Karpas-422 (cell line): ENCODE measurements around the gene REC8. TPM values are rescaled to one million over a fixed set of nuclear protein-coding genes. Genes with fewer than 3 reads are reported as not detected.
A peak's percentile ranks its signal among the peaks of the same experiment; 100 is the strongest.

ENCODE experiments used
- DNase-seq: peaks from one replicate; pipeline ENCODE4 v3.0.0-alpha.2; 2015
- H2AFZ ChIP-seq: fragments of 200-600 bp; sonication (generic); 2 replicates; pipeline ENCODE4 v1.6.1; 2014; ENCODE audit warnings: antibody characterized with exemption, low read length, mixed read lengths
- H3K27ac ChIP-seq: fragments of 200-600 bp; sonication (generic); 2 replicates; pipeline ENCODE4 v1.5.1; 2014; ENCODE audit warnings: mild to moderate bottlenecking, low read length, moderate library complexity
- H3K27me3 ChIP-seq: fragments of 200-600 bp; sonication (generic); 2 replicates; pipeline ENCODE4 v1.6.1; 2014; ENCODE audit warnings: low read length, mixed read lengths
- H3K36me3 ChIP-seq: fragments of 200-600 bp; sonication (generic); 2 replicates; pipeline ENCODE4 v1.6.1; 2014; ENCODE audit warnings: low read length, mixed read lengths; ENCODE audit not compliant: insufficient read depth
- H3K4me1 ChIP-seq: fragments of 200-600 bp; sonication (generic); 2 replicates; pipeline ENCODE4 v1.6.1; 2014; ENCODE audit warnings: mild to moderate bottlenecking, low read length, mixed read lengths
- H3K4me2 ChIP-seq: fragments of 200-600 bp; sonication (generic); 2 replicates; pipeline ENCODE4 v1.6.1; 2014; ENCODE audit warnings: low read length, low read depth, mild to moderate bottlenecking; ENCODE audit not compliant: poor library complexity, severe bottlenecking
- H3K4me3 ChIP-seq: fragments of 200-600 bp; sonication (generic); 2 replicates; pipeline ENCODE4 v1.5.1; 2014; ENCODE audit warnings: mild to moderate bottlenecking, antibody characterized with exemption, low read length, mixed read lengths
- H3K79me2 ChIP-seq: fragments of 200-600 bp; sonication (generic); 2 replicates; pipeline ENCODE4 v1.6.1; 2014; ENCODE audit warnings: mild to moderate bottlenecking, low read length, mixed read lengths
- H3K9ac ChIP-seq: fragments of 200-600 bp; sonication (generic); 2 replicates; pipeline ENCODE4 v1.6.0; 2014; ENCODE audit warnings: low read length
- H3K9me2 ChIP-seq: fragments of 200-600 bp; sonication (generic), shearing (Covaris generic); replicated peaks from 2 replicates; pipeline ENCODE4 v1.6.0; 2014; ENCODE audit warnings: mild to moderate bottlenecking, low read length, moderate library complexity; ENCODE audit not compliant: insufficient read depth
- H3K9me3 ChIP-seq: fragments of 300-700, 200-600 bp; sonication (generic); 2 replicates; pipeline ENCODE4 v1.6.1; 2014; ENCODE audit warnings: low read length, mixed read lengths
- H4K20me1 ChIP-seq: fragments of 200-600 bp; sonication (generic); 2 replicates; pipeline ENCODE4 v1.6.1; 2014; ENCODE audit warnings: mild to moderate bottlenecking, antibody characterized with exemption, low read length, low read depth; ENCODE audit not compliant: insufficient read depth
- total RNA-seq: library from RNA; depleted of rRNA; stranded (reverse); fragments of >200 nt; shearing (Covaris generic); gene quantifications from 2 replicates; pipeline ENCODE4 v1.2.3, GENCODE V29; 2014; ENCODE audit warnings: low replicate concordance

Gene REC8
- total RNA-seq, 1 experiment from 2014 or later: 22.1 TPM

DNA sequence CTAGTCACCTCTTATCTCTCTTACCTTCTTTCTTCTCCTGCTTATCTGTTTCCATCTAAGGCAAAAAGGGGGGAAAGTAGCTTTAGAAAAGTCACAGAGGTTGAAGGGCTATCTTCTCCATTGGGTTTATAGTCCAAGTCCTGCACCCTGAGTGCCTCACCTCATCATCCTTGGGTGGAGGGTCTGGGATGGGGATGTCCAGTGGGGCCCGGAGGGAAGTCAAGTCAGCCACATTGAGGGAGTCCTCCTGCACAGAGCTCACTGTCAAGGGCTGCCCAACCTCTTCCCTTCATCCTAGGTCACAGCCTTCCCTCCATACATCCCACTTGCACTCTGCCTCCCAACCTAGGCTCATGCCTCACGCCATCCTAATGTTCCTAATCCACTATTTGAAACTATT, 26.7 kb upstream of the REC8 start:
- Histone ChIP-seq H2AFZ (no peak overlapping the region), H3K79me2 (peaks cover 67% of the 10 kb centered on the region), H3K9me2 (no peaks in the 10 kb centered on the region), H3K4me3 (peak overlapping the region; percentile 98), H4K20me1 (peaks cover 12% of the 10 kb centered on the region), H3K36me3 (peaks cover 20% of the 10 kb centered on the region), H3K27ac (peak overlapping the region; percentile 82), H3K9ac (peak overlapping the region; percentile 99), H3K27me3 (no peaks in the 10 kb centered on the region), H3K9me3 (no peaks in the 10 kb centered on the region), H3K4me1 (peaks cover 54% of the 10 kb centered on the region), H3K4me2 (peak overlapping the region; percentile 89)
- no peak for DNase-seq

DNA sequence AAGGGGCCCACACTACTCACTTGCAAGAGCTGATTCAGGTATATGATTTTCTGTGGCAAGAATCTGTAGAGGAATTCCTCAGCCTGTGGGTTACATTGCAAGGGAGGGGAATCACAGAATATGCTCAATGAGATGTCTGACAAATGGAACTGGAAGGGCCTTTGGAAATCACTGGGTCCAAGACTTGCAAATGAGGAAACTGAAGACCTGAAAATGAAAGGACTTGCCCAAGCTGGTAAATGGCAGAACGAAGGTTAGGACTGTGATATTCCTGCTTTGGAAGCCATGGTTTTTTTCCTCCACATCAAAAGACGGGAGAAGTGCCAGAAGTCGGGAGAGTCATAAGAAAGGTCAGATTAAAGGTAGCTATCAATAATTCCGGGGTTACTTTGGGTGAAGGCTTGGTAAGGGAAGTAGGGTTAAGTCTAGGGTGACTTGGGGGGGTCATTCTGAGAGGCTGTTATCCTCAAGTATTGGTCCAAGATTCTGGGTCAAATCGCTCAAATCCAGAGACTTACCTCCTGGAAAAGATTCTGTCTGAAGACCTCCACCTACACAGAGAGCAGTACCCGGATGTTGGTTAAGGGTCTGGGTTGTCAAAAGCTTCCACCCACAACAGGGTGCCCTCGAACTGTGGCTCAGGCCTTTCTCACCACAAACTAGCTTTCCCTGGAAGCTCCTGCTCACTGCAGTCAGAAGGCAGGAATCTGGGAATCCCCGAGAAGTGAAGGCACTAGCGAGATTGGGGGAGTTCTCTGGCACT, 26.0 kb upstream of the REC8 start:
- H2AFZ ChIP-seq: peak overlapping the region; percentile 34; the same call in 1 of the 2 replicates
- no peaks in the 10 kb centered on the region for H3K9me2 ChIP-seq
- H3K27me3 ChIP-seq: no peaks in the 10 kb centered on the region
- peaks cover 26% of the 10 kb centered on the region for H3K36me3 ChIP-seq
- H3K9ac ChIP-seq: peak overlapping the region; percentile 99
- peaks cover 67% of the 10 kb centered on the region for H3K79me2 ChIP-seq
- H3K27ac ChIP-seq: peak overlapping the region; percentile 82
- peak overlapping the region; percentile 98 for H3K4me3 ChIP-seq
- DNase-seq: peak; percentile 73
- peaks cover 54% of the 10 kb centered on the region for H3K4me1 ChIP-seq
- peak overlapping the region; percentile 89 for H3K4me2 ChIP-seq
- no peaks in the 10 kb centered on the region for H3K9me3 ChIP-seq
- peaks cover 12% of the 10 kb centered on the region for H4K20me1 ChIP-seq

DNA sequence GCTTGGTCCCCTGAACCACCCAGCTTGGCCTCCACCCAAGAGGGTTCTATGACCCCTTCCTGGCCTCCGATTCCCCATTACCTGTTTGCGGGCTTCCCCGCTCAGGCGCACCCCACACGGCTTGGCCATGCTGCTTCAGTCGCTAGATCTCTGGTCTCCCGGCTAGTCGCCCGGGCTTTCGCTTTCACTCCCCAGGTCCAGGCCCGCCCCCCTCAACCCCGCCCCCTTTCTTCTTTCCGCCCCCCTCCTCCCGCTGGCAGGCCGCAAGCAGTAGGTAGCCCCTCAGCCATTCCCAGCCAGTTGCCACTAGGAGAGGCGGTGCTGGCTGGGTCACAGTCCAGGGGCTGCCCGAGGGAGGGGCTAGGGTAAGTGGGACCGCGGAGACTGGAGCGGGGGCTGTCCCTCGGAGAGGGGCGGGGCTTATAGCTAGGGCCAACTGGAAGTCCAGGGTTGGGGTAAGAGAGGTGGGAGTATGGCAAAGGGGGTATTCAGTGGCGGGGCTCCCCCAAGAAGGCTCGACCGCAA, 25.4 kb upstream of the REC8 start, which contains the start of gene PSME2:
Gene PSME2 (minus strand): TSS at position 158 of the 525 bp plus-strand sequence. CDS start 29 bp downstream, at position 129.
- Histone ChIP-seq H3K4me3 (peak within 1 kb of the TSS; percentile 98), H3K4me1 (peaks cover 54% of the 10 kb centered on the region), H3K9me2 (no peaks in the 10 kb centered on the region), H2AFZ (peak within 1 kb of the TSS; percentile 73; the same call in 1 of the 2 replicates), H3K27ac (peak within 1 kb of the TSS; percentile 82), H3K27me3 (no peaks in the 10 kb centered on the region), H4K20me1 (peaks cover 12% of the 10 kb centered on the region), H3K4me2 (peak within 1 kb of the TSS; percentile 89), H3K36me3 (peaks cover 33% of the 10 kb centered on the region), H3K79me2 (peaks cover 66% of the 10 kb centered on the region), H3K9ac (peak within 1 kb of the TSS; percentile 99), H3K9me3 (no peaks in the 10 kb centered on the region)
- DNase-seq: peak; percentile 99

DNA sequence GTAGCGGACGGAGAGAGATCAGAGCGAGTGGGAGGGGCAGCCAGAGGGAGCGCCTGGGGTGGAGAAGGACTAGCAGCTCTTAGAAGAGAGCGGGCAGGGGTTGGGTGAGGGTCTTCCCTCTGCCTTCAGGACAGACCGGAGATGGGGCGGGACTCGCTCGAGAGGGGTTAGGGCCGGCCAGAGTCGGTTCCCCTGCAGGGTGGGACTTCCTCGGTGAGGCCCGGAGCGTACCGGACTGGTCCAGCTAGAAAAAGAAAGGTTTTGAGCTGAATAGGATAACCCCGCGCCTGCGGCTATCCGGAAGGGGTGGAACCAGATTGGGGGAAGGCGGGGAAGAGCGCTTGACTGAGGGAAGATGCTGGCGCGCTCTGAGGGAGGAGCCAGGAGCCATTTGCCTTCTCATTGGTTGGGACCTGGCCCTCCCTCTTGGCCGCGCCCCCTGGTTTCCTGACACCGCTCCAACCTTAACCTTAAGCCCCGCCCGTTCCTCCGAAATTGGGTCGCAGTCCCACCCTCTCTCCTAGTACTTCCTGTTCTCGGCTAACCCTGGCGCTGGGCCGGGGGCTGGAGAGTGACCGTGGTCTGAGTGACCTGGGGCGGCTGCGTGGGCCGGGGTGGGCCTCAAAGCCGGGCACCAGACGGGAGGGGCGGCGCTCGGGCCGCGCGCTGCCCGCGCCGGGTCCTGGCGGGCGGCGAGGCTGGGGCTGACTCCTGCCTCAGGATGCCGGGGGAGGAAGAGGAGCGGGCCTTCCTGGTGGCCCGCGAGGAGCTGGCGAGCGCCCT, 24.7 kb upstream of the REC8 start, which contains the start of gene RNF31:
Gene RNF31 (plus strand): TSS at position 521 of the 783 bp plus-strand sequence. CDS start 201 bp downstream, at position 722.
- Histone ChIP-seq H3K79me2 (peaks cover 66% of the 10 kb centered on the region), H3K9me2 (no peaks in the 10 kb centered on the region), H3K4me1 (peaks cover 49% of the 10 kb centered on the region), H3K4me3 (peak within 1 kb of the TSS; percentile 98), H3K27ac (peak within 1 kb of the TSS; percentile 82), H3K36me3 (peaks cover 38% of the 10 kb centered on the region), H3K9ac (peak within 1 kb of the TSS; percentile 99), H3K27me3 (no peaks in the 10 kb centered on the region), H4K20me1 (peaks cover 12% of the 10 kb centered on the region), H3K9me3 (no peaks in the 10 kb centered on the region), H2AFZ (peak within 1 kb of the TSS; percentile 73; the same call in 1 of the 2 replicates), H3K4me2 (peak within 1 kb of the TSS; percentile 89)
- DNase-seq: peak; percentile 100

DNA sequence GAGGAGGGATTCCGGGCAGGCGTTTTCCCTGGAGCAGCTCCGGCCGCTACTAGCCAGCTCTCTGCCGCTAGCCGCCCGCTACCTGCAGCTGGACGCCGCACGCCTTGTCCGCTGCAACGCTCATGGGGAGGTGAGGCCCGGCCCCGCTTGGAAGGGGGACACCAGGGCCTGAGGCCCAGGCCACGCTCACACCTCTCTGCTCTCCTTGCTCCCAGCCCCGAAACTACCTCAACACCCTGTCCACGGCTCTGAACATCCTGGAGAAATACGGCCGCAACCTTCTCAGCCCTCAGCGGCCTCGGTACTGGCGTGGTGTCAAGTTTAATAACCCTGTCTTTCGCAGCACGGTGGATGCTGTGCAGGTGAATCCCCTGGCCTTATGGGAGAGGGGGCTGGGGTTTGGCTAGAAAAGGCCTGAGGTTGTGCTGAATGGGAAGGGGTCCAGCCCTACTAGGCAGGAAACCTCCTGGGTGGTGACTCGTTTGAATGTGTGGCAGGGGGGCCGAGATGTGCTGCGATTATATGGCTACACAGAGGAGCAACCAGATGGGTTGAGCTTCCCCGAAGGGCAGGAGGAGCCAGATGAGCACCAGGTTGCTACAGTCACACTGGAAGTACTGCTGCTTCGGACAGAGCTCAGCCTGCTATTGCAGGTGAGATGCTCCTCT, 24.0 kb upstream of the REC8 start:
- peaks cover 38% of the 10 kb centered on the region for H3K36me3 ChIP-seq
- no peaks in the 10 kb centered on the region for H3K9me2 ChIP-seq
- peak overlapping the region; percentile 89 for H3K4me2 ChIP-seq
- no peak overlapping the region for H2AFZ ChIP-seq
- peaks cover 66% of the 10 kb centered on the region for H3K79me2 ChIP-seq
- peaks cover 12% of the 10 kb centered on the region for H4K20me1 ChIP-seq
- DNase-seq: peak; percentile 72
- peak overlapping the region; percentile 98 for H3K9ac ChIP-seq
- H3K4me1 ChIP-seq: peaks cover 43% of the 10 kb centered on the region
- H3K27me3 ChIP-seq: no peaks in the 10 kb centered on the region
- peak overlapping the region; percentile 98 for H3K4me3 ChIP-seq
- H3K27ac ChIP-seq: peak overlapping the region; percentile 43; the same call in 1 of the 2 replicates
- no peaks in the 10 kb centered on the region for H3K9me3 ChIP-seq

DNA sequence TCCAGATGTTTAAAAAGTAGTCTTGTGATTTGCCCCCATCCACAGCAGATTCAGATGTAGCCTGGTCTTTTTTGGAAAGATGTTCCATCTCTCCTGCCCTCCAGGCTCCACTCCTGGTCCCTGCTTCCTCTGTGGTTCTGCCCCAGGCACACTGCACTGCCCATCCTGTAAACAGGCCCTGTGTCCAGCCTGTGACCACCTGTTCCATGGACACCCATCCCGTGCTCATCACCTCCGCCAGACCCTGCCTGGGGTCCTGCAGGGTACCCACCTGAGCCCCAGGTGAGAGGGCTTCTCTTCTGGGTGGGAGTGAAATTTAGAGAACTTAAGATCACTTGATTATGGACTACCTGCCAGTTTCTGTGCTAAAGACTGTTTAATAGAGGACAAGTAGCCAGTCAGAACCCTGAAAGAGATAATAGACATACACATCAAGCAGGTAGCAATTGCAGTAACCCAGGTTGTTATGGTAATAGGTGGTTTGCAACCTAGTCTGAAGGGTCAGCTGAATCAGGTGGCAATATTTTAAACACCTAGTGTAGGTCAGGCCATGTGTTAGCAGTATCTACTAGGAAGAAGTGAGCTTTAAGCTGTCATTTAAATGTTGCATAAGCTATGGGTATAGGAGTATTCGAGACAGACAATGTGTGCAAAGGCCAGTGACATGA, 22.4 kb upstream of the REC8 start:
- Histone ChIP-seq H3K27me3 (no peaks in the 10 kb centered on the region), H2AFZ (no peak overlapping the region), H3K4me2 (no peak overlapping the region), H3K4me3 (no peak overlapping the region), H3K4me1 (peaks cover 29% of the 10 kb centered on the region), H3K9me2 (no peaks in the 10 kb centered on the region), H3K9me3 (no peaks in the 10 kb centered on the region), H3K27ac (no peak overlapping the region), H3K36me3 (peaks cover 38% of the 10 kb centered on the region), H4K20me1 (peaks cover 12% of the 10 kb centered on the region), H3K9ac (0 out of 2 replicates have a peak overlapping the region, but pooled peaks have one; percentile 11), H3K79me2 (peaks cover 58% of the 10 kb centered on the region)
- DNase-seq: no peak

DNA sequence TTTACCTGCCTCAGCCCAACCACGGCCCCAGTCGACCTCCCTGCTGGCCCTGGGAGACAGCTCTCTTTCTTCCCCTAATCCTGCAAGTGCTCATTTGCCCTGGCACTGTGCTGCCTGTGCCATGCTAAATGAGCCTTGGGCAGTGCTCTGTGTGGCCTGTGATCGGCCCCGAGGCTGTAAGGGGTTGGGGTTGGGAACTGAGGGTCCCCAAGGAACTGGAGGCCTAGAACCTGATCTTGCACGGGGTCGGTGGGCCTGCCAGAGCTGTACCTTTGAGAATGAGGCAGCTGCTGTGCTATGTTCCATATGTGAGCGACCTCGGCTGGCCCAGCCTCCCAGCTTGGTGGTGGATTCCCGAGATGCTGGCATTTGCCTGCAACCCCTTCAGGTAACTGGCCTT, 21.8 kb upstream of the REC8 start:
- Histone ChIP-seq H2AFZ (no peak overlapping the region), H3K36me3 (peaks cover 38% of the 10 kb centered on the region), H3K9me3 (no peaks in the 10 kb centered on the region), H3K9me2 (no peaks in the 10 kb centered on the region), H3K27ac (no peak overlapping the region), H3K79me2 (peaks cover 51% of the 10 kb centered on the region), H3K27me3 (no peaks in the 10 kb centered on the region), H4K20me1 (peaks cover 12% of the 10 kb centered on the region), H3K4me3 (no peak overlapping the region), H3K4me2 (no peak overlapping the region), H3K9ac (no peak overlapping the region), H3K4me1 (peaks cover 22% of the 10 kb centered on the region)
- no peak for DNase-seq
